Measurements from ENCODE around the gene PPP2R2D. TPM values are rescaled to one million over a fixed set of nuclear protein-coding genes. Genes with fewer than 3 reads are reported as not detected.

Gene PPP2R2D
- total and polyA plus RNA-seq, 2 experiments from 2014 or later: 25.9 to 32.1 TPM

DNA sequence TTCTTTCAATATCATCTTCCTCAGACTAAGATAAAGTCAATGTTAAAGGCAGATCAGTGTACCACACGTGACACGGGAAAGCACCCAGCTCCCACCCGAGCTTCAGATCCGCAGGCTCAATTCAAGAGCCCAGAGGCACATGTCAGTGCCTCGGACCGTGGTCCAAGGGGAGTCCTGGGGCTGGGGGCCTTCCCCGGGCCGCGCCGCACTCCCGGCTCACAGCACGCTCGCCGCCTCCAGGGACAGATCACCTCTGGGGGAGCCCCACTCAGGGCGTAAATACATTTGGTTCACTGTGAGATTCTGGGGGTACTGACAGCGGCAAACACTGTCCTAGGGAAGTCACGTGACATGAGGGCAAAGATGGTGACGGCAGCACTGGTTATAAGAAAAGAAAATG is 70.1 kb downstream of the PPP2R2D start:
- DNase-seq (ENCODE audit: low spot score): no peak
- Histone ChIP-seq H3K27ac (no peak overlapping the region), H3K36me3 (replicated peaks; ENCODE audit: insufficient read depth, low read depth) (no peaks in the 10 kb centered on the region), H3K4me1 (ENCODE audit: insufficient read depth) (no peaks in the 10 kb centered on the region), H3K27me3 (no peaks in the 10 kb centered on the region), H3K9me2 (replicated peaks; ENCODE audit: insufficient read depth) (no peaks in the 10 kb centered on the region), H2AFZ (no peak overlapping the region), H3K9me3 (ENCODE audit: low read depth) (no peaks in the 10 kb centered on the region), H3K4me3 (no peak overlapping the region), H4K20me1 (ENCODE audit: insufficient read depth, poor library complexity, severe bottlenecking) (peaks cover 35% of the 10 kb centered on the region), H3K79me2 (peaks cover 33% of the 10 kb centered on the region), H3K4me2 (no peak overlapping the region)
- 98% methylated on average over 18 of the region's 18 CpGs for WGBS (ENCODE audit: low lambda C conversion rate, missing lambda C conversion rate)
- TF ChIP-seq EZH2 (IDR thresholded peaks at IDR 0.05; ENCODE audit: borderline replicate concordance) (no peak), EZH2phosphoT487 (IDR thresholded peaks at IDR 0.05; ENCODE audit: low read depth, severe bottlenecking, unreplicated experiment) (no peak)
- TF ChIP-seq, protein P1, sequence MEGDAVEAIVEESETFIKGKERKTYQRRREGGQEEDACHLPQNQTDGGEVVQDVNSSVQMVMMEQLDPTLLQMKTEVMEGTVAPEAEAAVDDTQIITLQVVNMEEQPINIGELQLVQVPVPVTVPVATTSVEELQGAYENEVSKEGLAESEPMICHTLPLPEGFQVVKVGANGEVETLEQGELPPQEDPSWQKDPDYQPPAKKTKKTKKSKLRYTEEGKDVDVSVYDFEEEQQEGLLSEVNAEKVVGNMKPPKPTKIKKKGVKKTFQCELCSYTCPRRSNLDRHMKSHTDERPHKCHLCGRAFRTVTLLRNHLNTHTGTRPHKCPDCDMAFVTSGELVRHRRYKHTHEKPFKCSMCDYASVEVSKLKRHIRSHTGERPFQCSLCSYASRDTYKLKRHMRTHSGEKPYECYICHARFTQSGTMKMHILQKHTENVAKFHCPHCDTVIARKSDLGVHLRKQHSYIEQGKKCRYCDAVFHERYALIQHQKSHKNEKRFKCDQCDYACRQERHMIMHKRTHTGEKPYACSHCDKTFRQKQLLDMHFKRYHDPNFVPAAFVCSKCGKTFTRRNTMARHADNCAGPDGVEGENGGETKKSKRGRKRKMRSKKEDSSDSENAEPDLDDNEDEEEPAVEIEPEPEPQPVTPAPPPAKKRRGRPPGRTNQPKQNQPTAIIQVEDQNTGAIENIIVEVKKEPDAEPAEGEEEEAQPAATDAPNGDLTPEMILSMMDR (IDR thresholded peaks at IDR 0.05; ENCODE audit: poor library complexity): no peak

DNA sequence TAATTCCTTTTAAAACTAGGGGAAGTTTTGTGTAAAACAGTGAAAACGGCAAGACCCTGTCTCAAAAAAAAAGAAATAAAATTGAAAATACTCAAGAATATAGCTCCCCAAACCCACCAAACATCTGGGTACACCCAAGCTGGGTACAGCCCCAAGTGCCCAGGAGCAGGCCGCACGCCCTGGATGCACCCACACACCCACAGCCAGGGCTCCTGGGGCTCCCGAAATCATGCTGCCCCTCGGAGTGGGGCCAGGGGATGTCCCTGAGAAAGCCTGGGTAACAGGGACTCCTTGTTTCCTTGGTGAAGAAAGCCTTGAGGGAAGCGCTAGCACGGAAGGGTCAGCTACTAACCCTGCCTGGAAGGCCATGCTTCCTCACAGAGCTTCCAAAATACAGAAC is 70.8 kb downstream of the PPP2R2D start:
- Histone ChIP-seq H3K4me2 (no peak overlapping the region), H3K79me2 (peaks cover 40% of the 10 kb centered on the region), H3K9me2 (replicated peaks; ENCODE audit: insufficient read depth) (no peaks in the 10 kb centered on the region), H3K27me3 (no peaks in the 10 kb centered on the region), H4K20me1 (ENCODE audit: insufficient read depth, poor library complexity, severe bottlenecking) (peaks cover 41% of the 10 kb centered on the region), H3K27ac (no peak overlapping the region), H3K9me3 (ENCODE audit: low read depth) (no peaks in the 10 kb centered on the region), H3K36me3 (replicated peaks; ENCODE audit: insufficient read depth, low read depth) (no peaks in the 10 kb centered on the region), H3K4me1 (ENCODE audit: insufficient read depth) (no peaks in the 10 kb centered on the region), H3K4me3 (no peak overlapping the region), H2AFZ (no peak overlapping the region)
- no peak for TF ChIP-seq EZH2phosphoT487 (IDR thresholded peaks at IDR 0.05; ENCODE audit: low read depth, severe bottlenecking, unreplicated experiment)
- TF ChIP-seq, protein P1 (IDR thresholded peaks at IDR 0.05; ENCODE audit: poor library complexity): no peak
- no peak for TF ChIP-seq EZH2 (IDR thresholded peaks at IDR 0.05; ENCODE audit: borderline replicate concordance)
- WGBS (ENCODE audit: low lambda C conversion rate, missing lambda C conversion rate): 94% methylated on average over 7 of the region's 7 CpGs
- DNase-seq (ENCODE audit: low spot score): no peak

DNA sequence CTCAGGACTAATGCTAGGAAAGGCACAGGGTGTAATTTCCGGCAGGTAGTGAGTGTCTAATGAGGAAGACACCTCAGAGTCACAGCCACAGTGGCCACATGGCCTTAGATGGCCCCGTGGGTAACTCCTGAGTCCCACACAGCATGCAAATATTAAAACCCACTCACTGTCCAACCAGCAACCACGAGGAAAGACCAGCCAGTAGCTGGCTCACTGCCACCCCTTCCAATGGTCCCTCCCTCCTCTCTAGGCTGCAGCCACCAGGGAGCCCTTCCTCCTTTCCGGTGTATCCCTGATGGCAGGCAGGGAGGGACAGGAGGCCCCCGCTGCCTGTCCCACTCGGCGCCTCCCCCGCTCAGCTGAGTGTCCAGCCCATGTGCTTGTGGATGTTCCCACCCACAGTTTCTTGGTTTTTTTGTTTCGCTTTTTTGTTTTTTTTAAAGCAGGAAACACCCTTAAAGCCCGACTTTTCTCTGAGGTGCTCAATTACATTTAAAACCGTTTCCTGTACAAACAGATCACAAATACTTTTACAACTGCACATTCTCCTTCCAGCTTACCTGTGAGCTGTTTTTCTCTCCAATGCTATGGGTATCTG is 71.8 kb downstream of the PPP2R2D start:
- Histone ChIP-seq H3K9me3 (ENCODE audit: low read depth) (no peaks in the 10 kb centered on the region), H3K9me2 (replicated peaks; ENCODE audit: insufficient read depth) (no peaks in the 10 kb centered on the region), H3K27ac (no peak overlapping the region), H4K20me1 (ENCODE audit: insufficient read depth, poor library complexity, severe bottlenecking) (peaks cover 47% of the 10 kb centered on the region), H2AFZ (no peak overlapping the region), H3K4me1 (ENCODE audit: insufficient read depth) (no peaks in the 10 kb centered on the region), H3K36me3 (replicated peaks; ENCODE audit: insufficient read depth, low read depth) (no peaks in the 10 kb centered on the region), H3K79me2 (peaks cover 50% of the 10 kb centered on the region), H3K27me3 (no peaks in the 10 kb centered on the region), H3K4me3 (no peak overlapping the region), H3K4me2 (no peak overlapping the region)
- whole genome bisulfite sequencing (ENCODE audit: low lambda C conversion rate, missing lambda C conversion rate): 63% methylated on average over 11 of the region's 11 CpGs
- TF ChIP-seq, protein P1 (IDR thresholded peaks at IDR 0.05; ENCODE audit: poor library complexity): no peak
- no peak for DNase-seq (ENCODE audit: low spot score)

Data from hepatocyte (in vitro differentiated cells).